IMR-90 (cell line): Measurements from ENCODE around the gene NANS. TPM values are rescaled to one million over a fixed set of nuclear protein-coding genes. Genes with fewer than 3 reads are reported as not detected.
A peak's percentile ranks its signal among the peaks of the same experiment; 100 is the strongest.

Experiments used
- ATAC-seq: fragments of 200-7000 bp; cut with Tn5 transposase; 2 replicates; pipeline ENCODE4 v1.9.1; 2020; ENCODE audit warnings: low read depth, mild to moderate bottlenecking, moderate library complexity
- BruUV-seq: library from RNA; stranded (reverse); fragments of 400-500 nt; replicated peaks from 2 replicates; lab custom pipeline; 2021; lab: Mats Ljungman, UMichigan
- CTCF ChIA-PET: fragments of 300-600 bp; formaldehyde crosslinking; extraction: SDS; loops from one replicate; lab custom pipeline; 2021; ENCODE audit warnings: antibody characterized with exemption; lab: Yijun Ruan, JAX
- POLR2A ChIA-PET: fragments of 300-600 bp; sonication (Branson Sonifier 250); formaldehyde crosslinking; loops from one replicate; lab custom pipeline; 2022; ENCODE audit warnings: antibody characterized with exemption; ENCODE audit not compliant: unreplicated experiment; lab: Charles Lee
- DNase-seq: peaks from one replicate; pipeline ENCODE4 v3.0.0; 2013
- H2AFZ ChIP-seq: replicated peaks from 2 replicates; pipeline ENCODE3; 2013; ENCODE audit warnings: low read length, mild to moderate bottlenecking; ENCODE audit not compliant: poor library complexity
- H2AK5ac ChIP-seq: 2 replicates; pipeline ENCODE4 v1.6.1; 2013; ENCODE audit warnings: low read depth, low read length, inconsistent platforms
- H2AK9ac ChIP-seq: replicated peaks from 2 replicates; pipeline ENCODE3; 2013; ENCODE audit warnings: mild to moderate bottlenecking, low read depth, low read length, moderate library complexity; ENCODE audit not compliant: poor library complexity
- H2BK120ac ChIP-seq: 2 replicates; pipeline ENCODE4 v1.6.1; 2013; ENCODE audit warnings: low read depth, low read length, inconsistent platforms
- H2BK15ac ChIP-seq: 3 replicates; pipeline ENCODE4 v1.6.1; 2013; ENCODE audit warnings: low read depth, low read length, inconsistent platforms
- H2BK20ac ChIP-seq: 2 replicates; pipeline ENCODE4 v1.6.1; 2013; ENCODE audit warnings: low read depth, mild to moderate bottlenecking, inconsistent platforms, low read length, moderate library complexity
- H2BK5ac ChIP-seq: 2 replicates; pipeline ENCODE4 v1.6.1; 2013; ENCODE audit warnings: mild to moderate bottlenecking, low read depth, low read length, inconsistent platforms; ENCODE audit not compliant: poor library complexity, severe bottlenecking
- H3K14ac ChIP-seq: replicated peaks from 2 replicates; pipeline ENCODE4 v1.6.1; 2013; ENCODE audit warnings: low read depth, low read length, inconsistent platforms
- H3K18ac ChIP-seq: 2 replicates; pipeline ENCODE4 v1.6.1; 2013; ENCODE audit warnings: low read depth, low read length, control low read depth
- H3K23ac ChIP-seq: 2 replicates; pipeline ENCODE4 v1.6.1; 2013; ENCODE audit warnings: low read depth, low read length, inconsistent platforms
- H3K27ac ChIP-seq: 2 replicates; pipeline ENCODE4 v1.5.1; 2013; ENCODE audit warnings: mild to moderate bottlenecking, control low read depth, low read length; ENCODE audit not compliant: insufficient read depth
- H3K27me3 ChIP-seq: 2 replicates; pipeline ENCODE4 v1.6.1; 2013; ENCODE audit warnings: low read length; ENCODE audit not compliant: control insufficient read depth, insufficient read depth
- H3K36me3 ChIP-seq: 2 replicates; pipeline ENCODE4 v1.6.1; 2013; ENCODE audit warnings: low read length, mixed read lengths; ENCODE audit not compliant: control insufficient read depth, insufficient read depth
- H3K4ac ChIP-seq: 2 replicates; pipeline ENCODE4 v1.6.1; 2013; ENCODE audit warnings: low read depth, low read length, inconsistent platforms
- H3K4me1 ChIP-seq: 2 replicates; pipeline ENCODE4 v1.6.1; 2013; ENCODE audit warnings: low read length, mixed read lengths; ENCODE audit not compliant: control insufficient read depth, insufficient read depth
- H3K4me2 ChIP-seq: 2 replicates; pipeline ENCODE4 v1.6.1; 2013; ENCODE audit warnings: low read depth, mild to moderate bottlenecking, control low read depth, low read length, moderate library complexity
- H3K4me3 ChIP-seq: 2 replicates; pipeline ENCODE4 v1.5.1; 2013; ENCODE audit warnings: low read depth, mild to moderate bottlenecking, control low read depth, low read length, moderate library complexity; ENCODE audit not compliant: insufficient read depth
- H3K56ac ChIP-seq: 2 replicates; pipeline ENCODE4 v1.6.1; 2013; ENCODE audit warnings: low read length, inconsistent platforms; ENCODE audit not compliant: insufficient read depth; ENCODE audit errors: extremely low read depth
- H3K79me1 ChIP-seq, 2 experiments: 2 replicates each; pipeline ENCODE4 v1.6.1; 2013; ENCODE audit warnings: low read length in 2 of 2, inconsistent platforms in 1 of 2, low read depth in 1 of 2
- H3K9ac ChIP-seq: 2 replicates; pipeline ENCODE4 v1.6.1; 2013; ENCODE audit warnings: low read depth, low read length, control low read depth
- H3K9me1 ChIP-seq: 2 replicates; pipeline ENCODE4 v1.6.1; 2013; ENCODE audit warnings: low read length, inconsistent platforms; ENCODE audit not compliant: insufficient read depth
- H3K9me3 ChIP-seq: 2 replicates; pipeline ENCODE4 v1.6.1; 2013; ENCODE audit warnings: low read length; ENCODE audit not compliant: control insufficient read depth, insufficient read depth
- H4K20me1 ChIP-seq: 2 replicates; pipeline ENCODE4 v1.6.1; 2013; ENCODE audit warnings: low read length, inconsistent platforms; ENCODE audit not compliant: insufficient read depth
- H4K5ac ChIP-seq: 2 replicates; pipeline ENCODE4 v1.6.1; 2013; ENCODE audit warnings: mild to moderate bottlenecking, low read depth, low read length, control low read depth
- H4K8ac ChIP-seq, 2 experiments: 2 replicates each; pipeline ENCODE4 v1.6.1; 2013; ENCODE audit warnings: low read depth in 2 of 2, low read length in 2 of 2, control low read depth in 1 of 2, inconsistent platforms in 1 of 2
- H4K91ac ChIP-seq: 2 replicates; pipeline ENCODE4 v1.6.1; 2013; ENCODE audit warnings: low read depth, low read length, inconsistent platforms; ENCODE audit not compliant: insufficient read depth
- CEBPB ChIP-seq: IDR thresholded peaks from 2 replicates; pipeline ENCODE4 v1.6.1; 2012; ENCODE audit warnings: low read depth, low read length, improper control_type of control experiment
- RCOR1 ChIP-seq: IDR thresholded peaks from 2 replicates; pipeline ENCODE4 v1.6.1; 2012; ENCODE audit warnings: mild to moderate bottlenecking, low read length, improper control_type of control experiment; ENCODE audit not compliant: insufficient replicate concordance
- RFX5 ChIP-seq: IDR thresholded peaks from 2 replicates; pipeline ENCODE4 v1.8.0; 2012; ENCODE audit warnings: low read depth, mild to moderate bottlenecking, low read length, moderate library complexity
- WGBS, 2 experiments: methylation state at CpG; one replicate each; pipeline versions ENCODE4 v1.1.5 to v1.1.7; 2013; ENCODE audit warnings: missing lambda C conversion rate in 2 of 2; ENCODE audit not compliant: insufficient read length in 1 of 2; ENCODE audit errors: extremely low coverage in 2 of 2; 5-methylcytosine and 5-hydroxymethylcytosine counted together
- dilution Hi-C: fragments of 300-500 bp; cut with HindIII; formaldehyde crosslinking; loops from one replicate; pipeline ENCODE4 v1.14.3; 2018; ENCODE audit warnings: low sequenced_read_pairs; ENCODE audit not compliant: unreplicated experiment
- in situ Hi-C: fragments of 300-500 bp; cut with MboI; formaldehyde crosslinking; loops from 3 replicates; pipeline ENCODE4 v1.14.3; 2019; ENCODE audit warnings: low sequenced_read_pairs, inconsistent platforms, mixed read lengths
- intact Hi-C: fragments of 100-400 bp; cut with micrococcal nuclease; formaldehyde crosslinking; loops from 2 replicates; pipeline ENCODE4 v1.10.0; 2022
- polyA plus RNA-seq, 3 experiments: library from polyadenylated mRNA; depleted of rRNA; stranded (reverse); fragments of >200 nt; gene quantifications; 2 replicates each; pipeline ENCODE4 v1.2.3, GENCODE V29; 2012; ENCODE audit warnings: low replicate concordance in 1 of 3
- total RNA-seq: library from RNA; depleted of rRNA; stranded (reverse); fragments of >200 nt; gene quantifications from 2 replicates; pipeline ENCODE4 v1.2.3, GENCODE V29; 2012

Gene NANS
- total and polyA plus RNA-seq, 2 of the 4 experiments (the other 2 are of a cell fraction) = 210 to 306 TPM

DNA sequence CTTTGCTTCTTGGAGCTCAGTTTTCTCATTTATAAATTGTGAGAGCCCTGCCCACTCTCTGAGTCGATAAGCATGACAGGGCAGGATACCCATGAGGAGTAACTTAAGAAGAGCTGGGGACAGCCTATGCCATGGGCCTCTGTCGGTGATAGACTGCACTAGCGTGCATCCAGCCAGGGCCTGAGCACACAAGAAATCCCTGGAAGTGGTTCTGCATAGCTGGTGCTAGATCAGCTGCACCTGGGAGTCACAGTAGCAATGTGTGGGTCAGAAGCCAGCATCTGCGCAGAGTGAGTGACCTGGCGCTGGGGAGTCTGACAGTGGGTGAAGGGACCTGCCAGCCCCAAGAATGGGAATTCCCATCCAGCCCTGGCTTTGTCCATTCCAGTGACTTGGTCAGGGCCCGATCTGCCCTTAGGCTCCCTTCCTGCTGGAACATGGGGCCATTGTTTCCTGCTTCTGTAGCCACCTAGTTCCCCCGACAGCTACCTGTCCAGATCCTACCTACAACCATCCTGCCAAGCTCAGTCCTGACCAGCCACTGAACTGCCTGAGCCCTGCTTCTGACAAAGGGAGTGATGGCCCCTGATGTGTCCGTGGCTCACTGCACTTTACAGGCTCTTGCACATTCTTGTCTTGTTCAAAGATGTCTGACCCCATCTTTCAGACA lies 35.9 kb upstream of the NANS start:
- no TSS peak for BruUV-seq
- Histone ChIP-seq H4K5ac (no peak overlapping the region), H3K9ac (no peak overlapping the region), H4K8ac (no peak overlapping the region), H2BK15ac (no peak overlapping the region), H2AK5ac (no peak overlapping the region; the same call in 1 of the 2 replicates), H3K4ac (0 out of 2 replicates have a peak overlapping the region, but pooled peaks have one; percentile 13), H3K79me1 (peaks cover 3 to 7% of the 10 kb centered on the region in 2 experiments; a peak in 3 of 4 replicates), H2AFZ (no peak overlapping the region), H2AK9ac (no peak overlapping the region), H3K14ac (no peak overlapping the region), H4K20me1 (no peaks in the 10 kb centered on the region), H3K9me3 (no peaks in the 10 kb centered on the region), H3K27ac (no peak overlapping the region), H3K4me2 (no peak overlapping the region), H4K91ac (no peak overlapping the region; the same call in 1 of the 2 replicates), H2BK5ac (no peak overlapping the region), H3K18ac (no peak overlapping the region), H3K56ac (no peak overlapping the region), H2BK120ac (no peak overlapping the region), H3K9me1 (peaks cover 14% of the 10 kb centered on the region), H3K4me3 (no peak overlapping the region), H2BK20ac (no peak overlapping the region), H3K27me3 (no peaks in the 10 kb centered on the region), H3K36me3 (peaks cover 29% of the 10 kb centered on the region), H3K23ac (no peak overlapping the region), H3K4me1 (peaks cover 2% of the 10 kb centered on the region; the same call in 1 of the 2 replicates)
- intact Hi-C loops (no loop called here), dilution Hi-C loops (no loop called here), in situ Hi-C loops (no loop called here)
- DNase-seq (no peak), ATAC-seq (no peak; the same call in 1 of the 2 replicates)
- ChIA-PET POLR2A (no interaction called here), CTCF (no interaction called here)
- WGBS, 2 experiments = 92% methylated on average over 7 of the region's 8 CpGs; no CpG with 5 or more reads in 1 of the 2 experiments
- TF ChIP-seq RFX5 (no peak), CEBPB (no peak), RCOR1 (no peak)
